ENCODE results near the gene ZNF132.
A peak's percentile ranks its signal among the peaks of the same experiment; 100 is the strongest.
"Not testable (repeated sequence)": the region's sequence is repeated elsewhere in the genome, so short reads cannot be mapped to it uniquely, and the experiment has no call there.

Gene ZNF132

GRCh38 chr19:58474291-58474996 lies 34.5 kb upstream of the ZNF132 start:
- ATAC-seq (replicated peaks) (no peak), DNase-seq (no peak)
- peak overlapping the region; percentile 43 for H3K27ac Mint-ChIP-seq
- peak overlapping the region; percentile 23 to 46 for H3K4me3 Mint-ChIP-seq
- H3K9me3 Mint-ChIP-seq = no peaks in the 10 kb centered on the region
- H3K36me3 Mint-ChIP-seq = peaks cover 28 to 44% of the 10 kb centered on the region in 2 donors
- peaks cover 27 to 46% of the 10 kb centered on the region in 2 donors for H3K4me1 Mint-ChIP-seq
- no peaks in the 10 kb centered on the region for H3K27me3 Mint-ChIP-seq

DNA sequence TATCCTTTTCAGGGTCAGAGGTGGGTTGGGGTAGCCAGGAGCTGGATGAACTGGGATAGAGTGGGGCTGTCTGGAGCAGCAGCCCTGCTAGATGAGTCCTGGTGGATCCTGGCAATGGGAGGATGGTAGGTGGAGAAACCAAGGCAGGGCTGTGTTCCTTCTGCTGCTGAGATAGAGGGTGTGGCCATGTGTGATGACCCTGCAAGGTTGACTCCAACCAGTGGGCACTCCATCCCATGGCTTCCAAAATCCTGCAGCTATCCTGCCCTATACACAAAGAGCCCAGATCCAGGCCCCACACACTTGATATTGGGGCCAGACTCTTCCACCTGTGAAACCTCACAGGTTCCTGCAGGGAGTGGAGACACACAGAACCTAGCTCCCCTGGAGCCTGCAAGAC lies 33.8 kb upstream of the ZNF132 start:
- H3K4me3 Mint-ChIP-seq = peak overlapping the region in 1 of 2 donors; percentile 23
- no peak for ATAC-seq (replicated peaks)

GRCh38 chr19:58471736-58472135 lies 31.8 kb upstream of the ZNF132 start:
- H3K36me3 Mint-ChIP-seq = peaks cover 31 to 47% of the 10 kb centered on the region in 2 donors
- no peak overlapping the region for H3K4me3 Mint-ChIP-seq
- H3K27me3 Mint-ChIP-seq = no peaks in the 10 kb centered on the region

More for the DNA sequence above, 33.8 kb upstream of the ZNF132 start:
- no peak for DNase-seq
- Mint-ChIP-seq H3K36me3 (peaks cover 24 to 38% of the 10 kb centered on the region in 2 donors), H3K4me1 (peaks cover 28 to 46% of the 10 kb centered on the region in 2 donors), H3K27me3 (no peaks in the 10 kb centered on the region), H3K9me3 (no peaks in the 10 kb centered on the region), H3K27ac (peak overlapping the region; percentile 37)

DNA sequence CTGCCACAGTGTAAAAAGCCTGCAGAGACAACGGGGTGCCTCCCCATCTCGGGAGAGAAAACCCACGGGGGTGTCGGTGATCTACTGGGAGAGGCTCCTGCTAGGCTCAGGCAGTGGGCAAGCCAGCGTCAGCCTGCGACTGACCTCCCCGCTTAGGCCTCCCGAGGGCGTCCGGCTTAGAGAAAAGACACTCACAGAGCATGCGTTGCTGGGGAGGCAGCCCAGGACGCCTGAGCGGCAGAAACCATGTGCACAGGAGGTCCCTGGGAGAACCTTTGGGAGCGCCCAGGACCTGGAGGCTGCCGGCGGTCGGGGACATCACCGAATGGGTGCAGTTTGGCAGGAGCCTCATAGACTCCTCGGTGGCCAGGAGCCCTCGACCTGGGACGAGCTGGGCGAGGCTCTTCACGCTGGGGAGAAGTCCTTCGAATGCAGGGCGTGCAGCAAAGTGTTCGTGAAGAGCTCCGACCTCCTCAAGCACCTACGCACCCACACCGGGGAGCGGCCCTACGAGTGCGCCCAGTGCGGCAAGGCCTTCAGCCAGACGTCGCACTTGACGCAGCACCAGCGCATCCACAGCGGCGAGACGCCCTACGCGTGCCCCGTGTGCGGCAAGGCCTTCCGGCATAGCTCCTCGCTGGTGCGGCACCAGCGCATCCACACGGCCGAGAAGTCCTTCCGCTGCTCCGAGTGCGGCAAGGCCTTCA lies 31.0 kb upstream of the ZNF132 start:
- H3K9me3 Mint-ChIP-seq; H3K4me3 Mint-ChIP-seq; ATAC-seq (replicated peaks); H3K27me3 Mint-ChIP-seq; H3K27ac Mint-ChIP-seq; DNase-seq: not testable (repeated sequence)
- Mint-ChIP-seq H3K4me1 (peaks cover 28 to 45% of the 10 kb centered on the region in 2 donors), H3K36me3 (peaks cover 31 to 47% of the 10 kb centered on the region in 2 donors)

More at GRCh38 chr19:58471736-58472135, 31.8 kb upstream of the ZNF132 start:
- H3K27ac Mint-ChIP-seq = no peak overlapping the region
- DNase-seq (no peak), ATAC-seq (replicated peaks) (no peak)
- H3K4me1 Mint-ChIP-seq = peaks cover 30 to 47% of the 10 kb centered on the region in 2 donors
- H3K9me3 Mint-ChIP-seq = no peaks in the 10 kb centered on the region

DNA sequence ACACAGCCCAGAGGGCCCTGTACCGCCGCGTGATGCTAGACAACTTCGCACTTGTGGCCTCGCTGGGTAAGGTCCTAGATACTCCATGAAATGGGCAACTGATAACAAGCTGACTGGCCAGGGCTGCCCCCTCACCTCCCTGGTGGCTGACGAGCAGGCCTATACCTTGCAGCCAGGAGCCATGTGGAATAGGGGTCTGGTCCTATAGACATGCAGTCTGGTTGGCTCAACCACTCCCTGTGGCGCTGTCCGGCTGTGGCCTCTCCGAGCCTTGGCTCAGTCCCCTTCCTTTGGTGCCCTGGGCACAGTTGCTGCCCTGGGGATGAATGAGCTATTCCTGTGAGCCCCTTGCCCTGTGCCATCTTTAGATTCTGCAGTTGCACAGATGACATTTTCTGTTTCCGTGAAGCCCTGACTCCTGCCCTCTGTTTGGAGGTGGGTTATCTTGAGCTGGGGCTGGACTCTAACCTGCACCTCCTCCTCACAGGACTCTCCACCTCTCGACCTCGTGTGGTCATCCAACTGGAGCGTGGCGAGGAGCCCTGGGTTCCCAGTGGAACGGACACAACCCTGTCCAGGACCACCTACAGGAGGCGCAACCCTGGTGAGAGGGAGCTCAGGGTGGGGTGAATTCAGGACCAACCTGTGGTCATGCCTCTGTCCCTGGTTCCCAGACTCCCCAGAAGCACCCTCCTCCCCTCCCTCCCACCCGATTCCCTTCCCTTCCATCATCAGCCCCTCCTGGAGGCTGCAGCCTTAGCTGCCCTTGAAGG lies 29.5 kb upstream of the ZNF132 start:
- no peak overlapping the region for H3K27ac Mint-ChIP-seq
- DNase-seq = no peak
- no peak for ATAC-seq (replicated peaks)

GRCh38 chr19:58468216-58468839 lies 28.4 kb upstream of the ZNF132 start:
- DNase-seq (no peak), ATAC-seq (replicated peaks) (no peak)
- peak overlapping the region; percentile 52 for H3K27ac Mint-ChIP-seq
- peaks cover 25 to 44% of the 10 kb centered on the region in 2 donors for H3K36me3 Mint-ChIP-seq
- H3K27me3 Mint-ChIP-seq = no peaks in the 10 kb centered on the region
- peak overlapping the region; percentile 83 to 96 for H3K4me3 Mint-ChIP-seq
- H3K9me3 Mint-ChIP-seq = no peaks in the 10 kb centered on the region
- peaks cover 20 to 35% of the 10 kb centered on the region in 2 donors for H3K4me1 Mint-ChIP-seq

More for the DNA sequence above, 29.5 kb upstream of the ZNF132 start:
- Mint-ChIP-seq H3K27me3 (no peaks in the 10 kb centered on the region), H3K36me3 (peaks cover 27 to 45% of the 10 kb centered on the region in 2 donors), H3K4me3 (peak overlapping the region; percentile 25 to 30), H3K4me1 (peaks cover 22 to 36% of the 10 kb centered on the region in 2 donors), H3K9me3 (no peaks in the 10 kb centered on the region)

DNA sequence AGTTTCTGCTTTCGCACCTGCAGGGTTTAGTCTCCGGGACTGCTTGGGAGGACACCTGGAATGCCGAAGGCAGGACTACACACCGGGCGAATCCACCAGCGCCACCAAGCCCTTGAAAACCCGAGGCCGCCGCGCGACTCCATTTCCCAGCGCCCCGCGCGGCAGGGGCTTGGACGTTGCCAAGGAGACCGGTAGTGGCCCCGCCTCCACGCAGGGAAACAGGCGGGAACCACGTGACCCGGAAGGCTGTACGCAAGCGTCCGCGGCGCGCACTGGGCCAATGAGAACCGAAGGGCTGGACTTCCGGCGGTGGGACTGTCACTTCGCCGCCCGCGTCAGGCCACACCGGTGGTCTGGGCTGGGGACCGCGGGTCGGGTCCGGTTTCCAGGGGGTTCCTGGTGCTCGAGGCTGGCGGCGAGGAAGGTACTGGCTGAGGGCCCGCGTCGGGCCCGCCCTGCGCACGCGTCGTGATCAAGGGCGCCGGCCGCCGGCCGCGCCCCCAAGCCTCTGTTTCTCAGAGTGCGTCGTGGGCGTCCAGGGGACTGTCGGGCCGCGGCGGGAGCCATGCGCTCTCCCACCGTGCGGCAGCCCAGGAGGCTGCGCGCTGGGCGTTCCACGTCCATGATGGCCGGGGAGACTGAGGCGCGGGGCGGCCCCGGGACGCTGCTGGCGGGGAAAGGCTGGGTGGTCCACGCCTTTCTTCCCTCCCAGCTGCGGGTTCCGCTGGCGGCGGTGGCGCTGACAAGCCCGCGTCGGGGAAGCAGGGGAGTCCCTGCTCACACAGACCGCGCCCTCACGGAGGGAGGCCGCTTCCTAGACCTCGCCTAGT lies 27.0 kb upstream of the ZNF132 start, which contains the start of gene ZNF324:
ZNF324 (plus strand) TSS at position 321 of the 830 bp plus-strand sequence. CDS start 2,106 bp downstream, outside the sequence.
- no peaks in the 10 kb centered on the region for H3K9me3 Mint-ChIP-seq
- ATAC-seq (replicated peaks) (peak; percentile 93 to 96), DNase-seq (peak; percentile 95)
- H3K27ac Mint-ChIP-seq = peak within 1 kb of the TSS; percentile 94
- peaks cover 20 to 31% of the 10 kb centered on the region in 2 donors for H3K4me1 Mint-ChIP-seq
- H3K27me3 Mint-ChIP-seq = no peaks in the 10 kb centered on the region
- peak within 1 kb of the TSS; percentile 83 to 96 for H3K4me3 Mint-ChIP-seq
- H3K36me3 Mint-ChIP-seq = peaks cover 13 to 30% of the 10 kb centered on the region in 2 donors

DNA sequence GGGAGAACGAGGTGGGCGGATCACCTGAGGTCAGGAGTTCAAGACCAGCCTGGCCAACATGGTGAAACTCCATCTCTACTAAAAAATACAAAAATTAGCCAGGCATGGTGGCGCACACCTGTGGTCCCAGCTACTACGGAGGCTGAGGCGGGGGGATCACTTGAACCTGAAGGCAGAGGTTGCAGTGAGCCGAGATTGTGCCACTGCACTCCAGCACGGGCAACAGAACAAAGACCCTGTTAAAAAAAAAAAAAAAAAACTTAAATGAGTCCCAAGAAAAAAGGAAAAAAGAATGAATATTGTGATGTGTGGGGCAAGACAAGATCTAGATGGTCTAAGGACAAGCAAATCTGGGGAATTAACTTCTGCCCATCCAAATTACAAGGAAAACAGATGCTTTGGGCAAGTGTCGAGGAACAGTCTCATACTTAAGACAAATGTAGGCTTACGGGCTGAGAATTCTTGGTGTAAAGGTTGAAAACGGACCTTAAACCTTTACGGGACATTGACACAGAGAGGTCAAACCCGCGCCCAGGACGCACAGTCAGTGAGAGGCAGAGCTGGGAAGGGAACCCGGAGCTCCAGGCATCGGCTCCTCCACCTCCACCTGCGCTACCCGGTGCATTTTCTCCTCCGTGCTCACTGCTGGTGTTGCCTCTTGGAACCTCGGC lies 26.3 kb upstream of the ZNF132 start:
- H3K4me3 Mint-ChIP-seq = peak overlapping the region; percentile 83 to 96
- H3K36me3 Mint-ChIP-seq = peaks cover 13 to 28% of the 10 kb centered on the region in 2 donors
- ATAC-seq (replicated peaks) (peak; percentile 14 to 18), DNase-seq (peak; percentile 18)
- H3K27me3 Mint-ChIP-seq = no peaks in the 10 kb centered on the region
- H3K9me3 Mint-ChIP-seq = no peaks in the 10 kb centered on the region
- H3K4me1 Mint-ChIP-seq = peaks cover 20 to 31% of the 10 kb centered on the region in 2 donors
- H3K27ac Mint-ChIP-seq = peak overlapping the region; percentile 94

DNA sequence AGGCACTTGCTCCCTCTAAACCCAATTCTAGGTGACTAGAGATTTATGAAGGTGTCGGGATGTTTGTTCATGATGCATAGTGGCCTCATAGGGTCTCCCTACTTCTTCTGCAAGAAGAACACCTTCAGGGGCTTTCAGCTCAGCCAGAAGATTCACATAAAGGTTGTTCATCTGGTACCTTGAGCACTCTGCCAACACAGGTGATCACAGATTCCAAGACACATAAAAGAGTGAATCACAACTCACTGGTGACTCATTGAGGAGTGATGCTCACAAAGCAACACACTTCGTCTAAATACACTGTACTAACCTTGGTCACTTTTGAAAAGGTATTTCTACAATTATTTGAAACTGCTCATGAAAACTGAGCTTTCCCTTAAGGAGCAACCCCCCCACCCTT lies 20.1 kb upstream of the ZNF132 start:
- H3K27ac Mint-ChIP-seq = no peak overlapping the region
- no peaks in the 10 kb centered on the region for H3K27me3 Mint-ChIP-seq
- H3K36me3 Mint-ChIP-seq = peaks cover 25 to 42% of the 10 kb centered on the region in 2 donors
- DNase-seq = no peak
- H3K4me3 Mint-ChIP-seq = no peak overlapping the region
- H3K9me3 Mint-ChIP-seq = no peaks in the 10 kb centered on the region
- ATAC-seq (replicated peaks) = no peak
- peaks cover 0 to 11% of the 10 kb centered on the region in 2 donors for H3K4me1 Mint-ChIP-seq

GRCh38 chr19:58456111-58456510 lies 16.2 kb upstream of the ZNF132 start:
- peaks cover 38 to 60% of the 10 kb centered on the region in 2 donors for H3K36me3 Mint-ChIP-seq
- H3K9me3 Mint-ChIP-seq = no peaks in the 10 kb centered on the region
- no peak for ATAC-seq (replicated peaks)
- H3K4me1 Mint-ChIP-seq = peaks cover 16 to 21% of the 10 kb centered on the region in 2 donors
- no peaks in the 10 kb centered on the region for H3K27me3 Mint-ChIP-seq
- no peak overlapping the region for H3K27ac Mint-ChIP-seq
- no peak for DNase-seq
- no peak overlapping the region for H3K4me3 Mint-ChIP-seq

GRCh38 chr19:58455306-58455705 lies 15.4 kb upstream of the ZNF132 start:
- H3K4me1 Mint-ChIP-seq = peaks cover 23 to 27% of the 10 kb centered on the region in 2 donors
- H3K36me3 Mint-ChIP-seq = peaks cover 38 to 58% of the 10 kb centered on the region in 2 donors
- H3K27me3 Mint-ChIP-seq = no peaks in the 10 kb centered on the region
- no peak for ATAC-seq (replicated peaks)
- H3K4me3 Mint-ChIP-seq = no peak overlapping the region
- H3K27ac Mint-ChIP-seq = no peak overlapping the region
- H3K9me3 Mint-ChIP-seq = no peaks in the 10 kb centered on the region
- DNase-seq = no peak

DNA sequence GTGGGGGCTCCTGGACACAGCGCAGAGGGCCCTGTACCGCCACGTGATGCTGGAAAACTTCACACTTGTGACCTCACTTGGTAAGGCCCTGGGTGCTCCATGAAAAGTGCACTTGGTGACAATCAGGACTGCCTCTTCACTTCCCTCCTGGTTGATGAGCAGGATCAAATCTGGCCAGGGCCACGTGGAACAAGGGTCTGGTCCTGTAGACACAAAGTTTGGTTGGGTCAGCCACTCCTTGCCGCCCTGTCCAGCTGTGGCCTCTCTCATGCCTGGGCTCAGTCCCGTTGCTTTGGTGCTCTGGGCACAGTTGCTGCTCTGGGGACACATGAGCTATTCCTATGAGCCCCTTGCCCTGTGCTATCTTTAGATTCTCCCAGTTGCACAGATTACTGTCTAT lies 13.8 kb upstream of the ZNF132 start:
- peak overlapping the region in 1 of 2 donors; percentile 10 for H3K4me3 Mint-ChIP-seq
- no peak for DNase-seq
- peaks cover 23 to 27% of the 10 kb centered on the region in 2 donors for H3K4me1 Mint-ChIP-seq
- peaks cover 37 to 50% of the 10 kb centered on the region in 2 donors for H3K36me3 Mint-ChIP-seq
- peaks cover 0 to 2% of the 10 kb centered on the region in 2 donors for H3K9me3 Mint-ChIP-seq
- no peak overlapping the region for H3K27ac Mint-ChIP-seq
- ATAC-seq (replicated peaks) = no peak
- no peaks in the 10 kb centered on the region for H3K27me3 Mint-ChIP-seq
